ENCODE data around the gene GNG7.

The GNG7 gene

GRCh38 chr19:2702170-2703076 is at the start of gene GNG7:
TSS of gene GNG7 (minus strand) at chr19:2702694. CDS start at chr19:2520688, 182,006 bp downstream.
- DNase-seq, result peak; percentile 32

DNA sequence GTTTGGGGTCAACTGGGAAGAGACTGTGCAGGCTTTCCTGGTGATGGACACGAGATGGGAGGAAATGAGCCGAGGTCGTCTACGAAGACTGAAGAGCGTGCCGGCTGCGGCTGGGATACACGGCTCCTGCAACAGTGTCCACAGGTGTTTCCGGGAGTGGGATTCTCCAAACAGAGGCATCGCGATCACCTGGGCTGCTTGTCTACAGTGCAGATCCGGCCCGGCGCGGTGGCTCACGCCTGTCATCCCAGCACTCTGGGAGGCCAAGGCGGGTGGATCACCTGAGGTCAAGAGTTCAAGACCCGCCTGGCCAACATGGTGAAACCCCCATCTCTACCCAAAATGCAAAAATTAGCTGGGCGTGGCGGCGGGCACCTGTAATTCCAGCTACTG is 48.9 kb upstream of the GNG7 start:
- DNase-seq, result no peak

DNA sequence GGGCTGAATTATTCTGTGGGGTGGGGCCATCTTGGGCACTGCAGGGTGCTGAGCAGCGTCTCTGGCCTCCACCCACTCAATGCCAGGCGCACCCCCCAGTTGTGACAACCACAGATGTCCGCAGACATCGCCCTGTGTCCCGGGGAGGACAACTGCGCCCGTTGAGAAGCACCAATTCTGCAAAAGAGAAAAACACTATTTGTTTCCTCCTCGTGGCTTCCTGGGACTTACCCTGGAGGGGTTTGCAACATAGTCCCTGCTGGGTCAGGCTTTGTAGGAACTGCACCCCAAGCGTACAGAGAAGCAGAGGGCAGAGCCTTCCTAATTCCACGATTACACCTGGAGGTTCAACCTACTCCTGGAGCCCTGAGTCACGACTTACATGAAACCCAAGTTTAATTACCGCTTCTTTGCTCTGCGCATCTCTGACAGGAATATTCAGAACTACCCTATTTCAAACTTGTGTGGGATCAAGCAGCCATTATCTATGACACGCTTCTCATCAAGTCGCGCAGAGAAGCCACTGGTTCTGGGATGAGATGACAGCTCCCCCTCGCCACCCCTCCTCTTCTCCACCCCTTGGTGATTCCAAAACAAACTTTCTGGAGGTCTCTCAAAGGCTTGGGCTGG is 48.4 kb upstream of the GNG7 start:
- no peak for DNase-seq

DNA sequence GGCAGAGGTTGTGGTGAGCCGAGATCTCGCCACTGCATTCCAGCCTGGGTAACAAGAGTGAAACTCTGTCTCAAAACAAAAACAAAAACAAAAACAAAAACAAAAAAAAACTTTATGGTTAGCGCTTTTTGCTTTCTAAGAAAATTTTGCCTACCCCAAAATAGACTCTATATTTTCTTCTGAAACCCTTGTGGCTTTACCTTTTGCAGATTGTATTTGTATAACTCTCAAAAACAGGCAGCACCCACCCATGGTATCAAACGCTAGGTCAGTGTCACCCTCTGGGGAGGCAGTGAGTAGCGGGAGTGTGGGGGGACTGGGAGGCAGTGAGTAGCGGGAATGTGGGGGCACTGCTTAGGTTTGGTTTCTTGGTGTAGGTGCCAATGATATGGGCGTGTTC is 44.9 kb upstream of the GNG7 start:
- DNase-seq, result no peak

- no peak for DNase-seq
Observed at GRCh38 chr19:2744113-2744512, 41.6 kb upstream of the GNG7 start.

DNA sequence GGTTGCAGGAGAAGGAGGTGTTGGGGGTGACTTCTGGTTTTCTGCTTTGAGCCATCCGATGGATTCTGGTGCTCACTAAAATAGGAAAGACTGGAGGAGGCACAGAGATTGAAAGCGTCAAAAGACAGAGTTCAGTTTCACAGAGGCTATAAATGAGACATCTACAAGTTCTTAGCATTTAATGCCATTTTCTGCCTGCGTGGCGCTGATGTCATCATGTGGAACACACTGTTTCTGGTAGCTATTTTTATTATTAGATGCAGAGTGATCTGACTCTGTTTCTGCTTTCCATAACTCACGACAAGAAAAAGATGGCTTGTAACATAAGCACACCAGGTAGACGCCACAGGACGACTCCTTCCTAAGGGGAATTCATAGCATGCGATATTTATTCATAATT is 40.6 kb upstream of the GNG7 start:
- DNase-seq, result no peak

DNA sequence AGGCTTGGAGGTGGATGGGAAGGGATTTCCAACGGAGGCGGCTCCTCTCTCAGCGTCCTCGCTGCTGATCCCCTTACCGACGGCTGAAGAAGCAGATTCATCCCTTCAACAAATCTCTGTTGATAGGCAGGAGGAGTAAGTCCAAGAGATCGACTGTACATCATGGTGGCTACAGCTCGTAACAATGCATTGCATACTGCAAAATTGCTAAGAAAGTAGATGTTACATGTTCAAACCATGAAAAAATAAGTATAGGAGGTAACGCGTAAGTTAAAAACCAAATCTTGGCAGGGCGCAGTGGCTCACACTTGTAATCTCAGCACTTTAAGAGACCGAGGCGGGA is 37.8 kb upstream of the GNG7 start:
- no peak for DNase-seq

GRCh38 chr19:2739602-2740313 is 37.3 kb upstream of the GNG7 start, which contains the start of gene SLC39A3:
TSS of gene SLC39A3 (minus strand) at chr19:2740017. CDS start at chr19:2737257, 2,760 bp downstream.
- peak; percentile 94 for DNase-seq

DNA sequence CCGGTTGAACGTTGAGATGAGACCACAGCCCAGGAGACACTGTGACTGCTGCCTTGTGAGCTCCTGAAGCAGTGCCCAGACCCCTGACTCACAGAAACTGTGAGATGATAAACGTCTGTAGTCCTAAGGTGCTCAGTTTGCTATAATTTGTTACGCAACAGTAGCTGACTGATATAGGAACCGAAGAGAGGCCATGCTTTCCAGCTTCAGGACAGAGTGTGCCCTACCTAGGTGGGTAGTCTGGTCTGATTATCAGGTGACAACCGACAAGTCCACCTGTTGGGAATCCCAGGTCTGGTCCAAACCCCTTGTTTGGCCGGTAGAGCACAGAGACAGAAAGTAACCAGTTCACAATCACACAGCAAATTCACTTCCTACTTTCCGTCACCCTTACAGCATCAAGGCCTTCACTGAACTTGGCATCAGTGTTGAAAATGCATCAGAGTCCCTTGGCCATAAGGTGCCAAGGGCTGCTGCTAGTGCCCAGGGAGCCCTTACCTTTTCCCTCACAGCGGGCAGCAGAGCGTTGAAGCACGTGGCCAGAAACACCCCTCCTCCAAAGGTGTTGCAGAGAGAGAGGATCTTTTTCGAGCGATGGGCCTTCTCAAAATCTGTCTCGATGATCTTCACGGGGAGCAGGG is 34.2 kb upstream of the GNG7 start:
- DNase-seq, result no peak

DNA sequence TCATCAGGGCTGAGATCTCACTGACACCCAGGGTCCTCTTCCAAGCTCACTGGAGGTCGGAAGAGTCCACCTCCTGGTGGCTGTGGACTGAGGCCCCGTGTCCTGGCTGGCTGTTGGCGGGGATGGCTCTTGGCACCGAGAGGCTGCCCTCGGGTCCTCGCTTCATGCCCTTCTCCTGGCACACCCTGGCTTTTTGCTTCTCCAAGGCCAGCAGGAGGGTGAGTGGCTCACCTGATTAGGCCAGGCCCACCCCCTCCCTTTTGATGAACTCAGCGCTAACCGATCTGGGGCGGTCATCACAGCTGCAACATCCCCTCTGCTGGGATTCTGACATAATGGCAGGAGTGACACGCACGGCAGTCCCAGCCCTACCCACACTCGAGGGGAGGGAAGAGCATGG is 32.9 kb upstream of the GNG7 start:
- no peak for DNase-seq

DNA sequence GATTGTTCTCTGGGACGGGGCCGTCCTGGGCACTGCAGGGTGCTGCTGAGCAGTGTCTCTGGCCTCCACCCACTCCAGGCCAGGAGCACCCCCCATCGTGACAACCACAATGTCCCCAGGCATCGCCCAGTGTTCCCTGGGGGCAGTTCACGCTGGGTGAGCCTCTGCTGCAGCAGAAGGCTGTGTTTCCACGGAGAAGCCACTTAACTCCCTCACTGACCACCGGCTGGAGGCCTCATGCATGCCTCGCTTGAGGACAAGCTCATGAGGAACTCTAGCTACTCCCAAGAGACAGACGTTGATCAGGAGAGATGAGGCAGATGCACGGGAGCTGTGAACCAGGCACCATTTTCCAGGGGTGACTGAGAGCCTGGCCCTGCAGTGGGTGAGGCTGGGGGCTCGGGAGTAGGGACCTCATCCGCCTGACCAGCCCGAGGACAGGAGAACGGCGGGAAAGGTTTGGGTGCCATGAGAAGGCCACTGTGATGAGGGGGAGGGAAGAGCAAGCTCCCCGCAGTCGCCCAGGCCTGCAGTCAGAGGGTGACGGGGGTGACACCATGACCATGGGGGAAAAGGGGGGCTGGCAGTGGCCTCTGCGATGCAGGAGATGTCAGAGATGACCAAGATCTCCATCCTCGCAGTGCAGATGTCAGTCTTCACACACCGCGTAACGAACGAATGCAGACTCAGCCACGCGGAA is 32.2 kb upstream of the GNG7 start:
- DNase-seq, result no peak

- no peak for DNase-seq
Observed at GRCh38 chr19:2733930-2734588, 31.6 kb upstream of the GNG7 start.

DNA sequence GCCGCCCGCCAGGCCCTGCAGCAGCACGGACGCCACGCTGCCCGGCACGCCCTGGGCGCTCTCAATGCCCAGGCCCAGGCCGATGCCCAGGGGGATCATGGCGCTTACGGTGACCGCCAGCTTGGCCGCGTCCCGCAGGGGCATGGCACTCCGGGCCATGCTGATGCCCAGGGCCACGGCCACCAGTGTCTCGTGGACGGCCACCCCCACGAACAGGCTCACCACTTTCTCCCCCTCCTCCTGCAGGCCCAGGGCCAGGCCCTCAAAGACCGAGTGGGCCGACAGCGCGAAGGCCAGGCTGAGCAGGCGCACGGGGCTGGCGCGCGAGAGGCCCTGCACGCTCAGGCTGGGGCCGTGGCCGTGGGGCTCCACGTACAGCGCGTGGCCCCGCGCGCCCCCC is 30.4 kb upstream of the GNG7 start:
- no peak for DNase-seq

DNA sequence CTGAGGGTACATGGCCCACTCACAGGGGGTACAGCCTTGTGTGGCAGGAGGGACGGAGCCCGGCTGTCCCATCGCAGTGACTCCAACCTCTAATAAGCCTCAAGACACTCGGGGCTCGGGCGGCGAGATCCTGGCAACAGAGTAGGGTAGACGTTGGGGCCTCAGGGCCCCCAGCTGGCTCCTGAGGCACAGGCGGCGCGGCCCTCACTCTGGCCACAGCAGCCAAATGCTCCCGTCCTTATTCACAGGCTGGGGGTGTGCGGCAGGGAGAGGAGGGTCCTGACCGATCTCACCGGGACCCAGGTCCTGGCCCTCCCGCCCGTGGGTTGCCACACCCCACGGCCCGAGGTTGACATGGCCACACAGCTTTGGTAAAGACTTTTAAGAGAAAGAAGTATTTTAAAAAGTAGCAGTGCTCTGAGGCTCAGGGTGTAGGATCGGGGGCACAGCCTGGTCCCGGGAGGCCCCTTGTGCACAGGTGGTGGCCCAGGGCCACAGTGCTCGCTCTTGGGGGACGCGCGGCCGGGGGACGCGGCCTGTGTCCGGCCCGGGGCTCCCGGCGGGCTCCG is 29.7 kb upstream of the GNG7 start:
- no peak for DNase-seq

DNA sequence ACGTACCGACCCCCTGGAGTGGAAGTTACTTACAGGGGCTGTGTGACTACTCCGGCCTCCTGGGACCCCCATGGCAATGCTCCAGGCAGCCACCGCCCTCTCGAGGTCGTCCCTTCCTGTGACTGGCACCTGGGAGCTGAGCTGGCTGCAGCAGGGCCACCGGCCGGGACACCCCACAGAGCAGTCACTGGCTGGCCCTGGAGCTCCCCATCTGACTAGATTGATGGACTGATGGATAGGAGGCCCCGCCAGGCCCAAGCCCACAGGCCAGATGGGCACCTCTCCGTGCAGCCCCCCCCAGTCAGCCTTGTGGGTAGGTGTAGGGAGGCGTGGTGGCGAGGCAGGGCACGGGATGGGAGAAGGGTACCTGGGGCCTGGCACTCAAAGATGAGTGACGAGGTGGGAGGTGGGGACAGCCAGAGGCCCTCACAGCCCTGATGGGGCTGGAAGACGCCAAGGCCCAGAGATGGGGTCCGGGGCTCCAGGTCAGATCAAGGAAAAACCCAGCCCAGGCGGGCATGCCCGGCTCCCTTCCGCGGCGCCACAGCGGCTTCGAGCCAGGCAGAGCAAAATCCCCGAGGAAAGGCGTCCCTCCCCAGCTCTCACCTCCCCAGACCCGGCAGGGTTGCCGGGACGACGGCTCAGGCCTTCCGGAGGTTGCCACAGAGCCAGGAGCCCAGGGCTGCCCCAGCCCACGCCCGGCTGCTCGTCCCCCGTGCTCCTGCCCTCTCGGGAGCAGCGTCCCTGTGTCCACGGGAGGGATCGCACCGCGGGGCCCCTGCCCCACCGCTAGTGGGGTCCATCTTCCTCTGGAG is 28.9 kb upstream of the GNG7 start:
- DNase-seq, result no peak

GRCh38 chr19:2729943-2730818 is 27.7 kb upstream of the GNG7 start:
- DNase-seq, result no peak

- no peak for DNase-seq
Observed at GRCh38 chr19:2728783-2729387, 26.4 kb upstream of the GNG7 start.

- DNase-seq, result no peak
Observed at GRCh38 chr19:2727640-2727944, 25.1 kb upstream of the GNG7 start.

DNA sequence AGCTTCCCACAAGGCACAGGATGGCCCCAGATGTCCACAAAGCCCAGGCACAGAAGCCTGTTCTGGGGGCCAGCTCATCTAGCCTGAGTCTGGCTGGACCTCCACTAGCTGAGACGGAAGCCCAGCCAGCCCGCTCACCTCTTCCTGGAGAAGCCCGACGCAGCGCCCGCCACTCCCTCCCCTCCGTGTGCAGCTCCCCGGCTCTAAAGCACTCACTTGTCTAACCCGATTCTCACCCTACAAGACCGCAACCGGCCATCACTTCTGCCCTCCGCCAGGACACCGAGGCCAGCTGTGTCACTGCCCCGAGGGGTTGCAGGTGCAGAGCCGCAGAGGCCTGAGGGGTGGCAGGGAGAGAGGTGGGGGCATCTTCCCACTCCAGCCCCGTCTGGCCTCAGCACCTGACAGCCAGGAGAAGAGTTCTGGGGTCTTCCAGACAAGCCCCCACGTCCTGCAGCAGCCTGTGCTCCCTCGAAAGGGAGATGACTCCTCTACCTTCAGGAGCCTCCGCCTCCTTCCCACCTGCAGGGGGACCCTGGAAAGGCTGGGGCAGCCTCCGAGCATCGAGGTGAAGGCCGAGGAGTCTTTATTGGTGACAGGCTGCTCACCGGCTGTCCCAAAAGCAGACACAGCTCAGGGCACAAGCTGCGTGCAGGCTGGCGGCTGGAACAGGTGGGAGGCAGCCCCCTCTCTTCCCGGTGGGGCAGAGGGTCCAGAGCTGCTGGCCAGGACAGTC is 24.6 kb upstream of the GNG7 start:
- DNase-seq, result no peak
